ENCODE results near the gene NXPH1. TPM values are rescaled to one million over a fixed set of nuclear protein-coding genes. Genes with fewer than 3 reads are reported as not detected.

NXPH1 gene
- total and polyA plus RNA-seq, 2 donors (not counting 1 experiment from before 2014, with no cell fraction given): not detected

- H3K4me1 ChIP-seq (ENCODE audit: control insufficient read depth in 2 of 2, insufficient read depth in 2 of 2, low read length in 2 of 2): no peaks in the 10 kb centered on the region
- H3K27ac Mint-ChIP-seq: no peak overlapping the region
- no peak for ATAC-seq (ENCODE audit: low read depth)
- WGBS (ENCODE audit: insufficient coverage): 71% methylated on average over 3 of the region's 5 CpGs
- H3K79me2 ChIP-seq (ENCODE audit: control insufficient read depth, insufficient read depth, low read length): no peaks in the 10 kb centered on the region
- no peaks in the 10 kb centered on the region for H4K20me1 ChIP-seq (ENCODE audit: control insufficient read depth, insufficient read depth, low read length, poor library complexity, severe bottlenecking)
- no peaks in the 10 kb centered on the region for H3K9me3 ChIP-seq (ENCODE audit: control extremely low read depth in 1 of 3, control insufficient read depth in 2 of 3, insufficient read depth in 1 of 3, low read length in 2 of 3)
- no peak overlapping the region for H2AFZ ChIP-seq (ENCODE audit: insufficient read depth, low read depth, low read length, poor library complexity, severe bottlenecking)
- peaks cover 2% of the 10 kb centered on the region for H3K4me1 Mint-ChIP-seq
- H3K36me3 ChIP-seq (replicated peaks in 1 of 2; ENCODE audit: control extremely low read depth in 1 of 2, control insufficient read depth in 1 of 2, extremely low read depth in 1 of 2, insufficient read depth in 2 of 2, low read length in 1 of 2): no peaks in the 10 kb centered on the region
- no peak for TF ChIP-seq CTCF (IDR thresholded peaks at IDR 0.05)
- TF ChIP-seq EZH2 (IDR thresholded peaks at IDR 0.05; ENCODE audit: borderline replicate concordance, insufficient read depth, low read depth, low read length, poor library complexity, severe bottlenecking): no peak
- no peak overlapping the region for H3K9ac ChIP-seq (ENCODE audit: low read length)
- no peak overlapping the region for H3K27ac ChIP-seq (ENCODE audit: low read length in 2 of 2)
- H3K9me3 Mint-ChIP-seq (ENCODE audit: insufficient read depth): no peaks in the 10 kb centered on the region
- intact Hi-C loops (cut with micrococcal nuclease): no loop called here
- ChIA-PET CTCF (no interaction called here), POLR2A (no interaction called here)
- no peak overlapping the region for H3K4me3 ChIP-seq (ENCODE audit: control extremely low read depth in 1 of 5, extremely low read depth in 1 of 5, insufficient read depth in 1 of 5, low read depth in 2 of 5, low read length in 4 of 5)
- peaks cover 27% of the 10 kb centered on the region for H3K27me3 Mint-ChIP-seq
- DNase-seq: no peak
- H3K27me3 ChIP-seq (replicated peaks in 1 of 4; ENCODE audit: control extremely low read depth in 1 of 4, control insufficient read depth in 3 of 4, insufficient read depth in 4 of 4, low read length in 3 of 4): peaks cover 0 to 3% (median 0%) of the 10 kb centered on the region in 4 experiments
- H3K4me2 ChIP-seq (replicated peaks; ENCODE audit: low read depth, low read length, poor library complexity, severe bottlenecking): no peak overlapping the region
- H3K4me3 Mint-ChIP-seq: no peak overlapping the region
Observed at GRCh38 chr7:8386926-8387550, 46.4 kb upstream of the NXPH1 start.

GRCh38 chr7:8387551-8388256 is 45.7 kb upstream of the NXPH1 start:
- TF ChIP-seq EZH2 (IDR thresholded peaks at IDR 0.05; ENCODE audit: borderline replicate concordance, insufficient read depth, low read depth, low read length, poor library complexity, severe bottlenecking): no peak
- TF ChIP-seq CTCF (IDR thresholded peaks at IDR 0.05): no peak
- Histone ChIP-seq H2AFZ (ENCODE audit: insufficient read depth, low read depth, low read length, poor library complexity, severe bottlenecking) (no peak overlapping the region), H3K36me3 (replicated peaks in 1 of 2; ENCODE audit: control extremely low read depth in 1 of 2, control insufficient read depth in 1 of 2, extremely low read depth in 1 of 2, insufficient read depth in 2 of 2, low read length in 1 of 2) (no peaks in the 10 kb centered on the region), H3K27me3 (replicated peaks in 1 of 4; ENCODE audit: control extremely low read depth in 1 of 4, control insufficient read depth in 3 of 4, insufficient read depth in 4 of 4, low read length in 3 of 4) (peaks cover 0 to 3% (median under 1%) of the 10 kb centered on the region in 4 experiments), H4K20me1 (ENCODE audit: control insufficient read depth, insufficient read depth, low read length, poor library complexity, severe bottlenecking) (no peaks in the 10 kb centered on the region), H3K4me1 (ENCODE audit: control insufficient read depth in 2 of 2, insufficient read depth in 2 of 2, low read length in 2 of 2) (no peaks in the 10 kb centered on the region), H3K27ac (ENCODE audit: low read length in 2 of 2) (no peak overlapping the region), H3K79me2 (ENCODE audit: control insufficient read depth, insufficient read depth, low read length) (no peaks in the 10 kb centered on the region), H3K9me3 (ENCODE audit: control extremely low read depth in 1 of 3, control insufficient read depth in 2 of 3, insufficient read depth in 1 of 3, low read length in 2 of 3) (no peaks in the 10 kb centered on the region), H3K4me3 (ENCODE audit: control extremely low read depth in 1 of 5, extremely low read depth in 1 of 5, insufficient read depth in 1 of 5, low read depth in 2 of 5, low read length in 4 of 5) (no peak overlapping the region), H3K4me2 (replicated peaks; ENCODE audit: low read depth, low read length, poor library complexity, severe bottlenecking) (no peak overlapping the region), H3K9ac (ENCODE audit: low read length) (no peak overlapping the region)
- no peak for ATAC-seq (ENCODE audit: low read depth)
- Mint-ChIP-seq H3K27me3 (peaks cover 32% of the 10 kb centered on the region), H3K4me3 (no peak overlapping the region), H3K9me3 (ENCODE audit: insufficient read depth) (no peaks in the 10 kb centered on the region), H3K4me1 (peaks cover 2% of the 10 kb centered on the region), H3K27ac (no peak overlapping the region)
- ChIA-PET POLR2A (no interaction called here), CTCF (no interaction called here)
- no peak for DNase-seq
- WGBS (ENCODE audit: insufficient coverage): 91% methylated on average over 6 of the region's 7 CpGs
- intact Hi-C loops (cut with micrococcal nuclease): no loop called here

Data from B cell (primary cell).